A549 (cell line): ENCODE measurements around the gene MAPK8IP3.
"Not testable (repeated sequence)": the region's sequence is repeated elsewhere in the genome, so short reads cannot be mapped to it uniquely, and the experiment has no call there.

Experiments
- CTCF ChIP-seq: fragments of >200 bp; sonication (Bioruptor Twin); formaldehyde crosslinking; IDR thresholded peaks from 3 replicates; pipeline ENCODE4 v1.5.1; 2016
- EHMT2 ChIP-seq: fragments of 200-600 bp; sonication (generic); IDR thresholded peaks from 2 replicates; pipeline ENCODE4 v1.6.1; 2016; ENCODE audit warnings: antibody characterized with exemption, low read depth, mild to moderate bottlenecking, moderate library complexity
- EP300 ChIP-seq, 2 experiments: fragments of >200 bp; sonication (Bioruptor Twin); formaldehyde crosslinking; IDR thresholded peaks; 2 replicates in 1 of 2; 3 replicates in 1 of 2; pipeline ENCODE4 v1.6.1; 2016 to 2017
- GATA3 ChIP-seq: IDR thresholded peaks from 2 replicates; pipeline ENCODE4 v1.6.1; 2012; ENCODE audit warnings: borderline replicate concordance
- MYC ChIP-seq: IDR thresholded peaks from 2 replicates; pipeline ENCODE4 v1.6.1; 2012; ENCODE audit warnings: mild to moderate bottlenecking, inconsistent platforms, low read length, improper control_type of control experiment, borderline replicate concordance
- POLR2A ChIP-seq: IDR thresholded peaks from 2 replicates; pipeline ENCODE4 v1.6.1; 2012; ENCODE audit warnings: mild to moderate bottlenecking, low read length
- RARB ChIP-seq: fragments of 250-450 bp; sonication (Bioruptor Pico); IDR thresholded peaks from 2 replicates; pipeline ENCODE4 v1.8.0; 2021; ENCODE audit warnings: mild to moderate bottlenecking, moderate library complexity
- RFX5 ChIP-seq: fragments of 450-650 bp; IDR thresholded peaks from 2 replicates; pipeline ENCODE4 v1.7.1; 2014; ENCODE audit warnings: antibody characterized with exemption, mild to moderate bottlenecking, moderate library complexity
- USF2 ChIP-seq: fragments of 450-650 bp; IDR thresholded peaks from 2 replicates; pipeline ENCODE4 v1.6.1; 2014; ENCODE audit warnings: antibody characterized with exemption
- ZFP36 ChIP-seq: fragments of 450-650 bp; IDR thresholded peaks from 2 replicates; pipeline ENCODE4 v1.6.1; 2014; ENCODE audit warnings: borderline replicate concordance; ENCODE audit not compliant: partially characterized antibody
- TF ChIP-seq, protein P1 (sequence below): IDR thresholded peaks from 2 replicates; pipeline ENCODE4 v1.6.1; 2012

DNA sequence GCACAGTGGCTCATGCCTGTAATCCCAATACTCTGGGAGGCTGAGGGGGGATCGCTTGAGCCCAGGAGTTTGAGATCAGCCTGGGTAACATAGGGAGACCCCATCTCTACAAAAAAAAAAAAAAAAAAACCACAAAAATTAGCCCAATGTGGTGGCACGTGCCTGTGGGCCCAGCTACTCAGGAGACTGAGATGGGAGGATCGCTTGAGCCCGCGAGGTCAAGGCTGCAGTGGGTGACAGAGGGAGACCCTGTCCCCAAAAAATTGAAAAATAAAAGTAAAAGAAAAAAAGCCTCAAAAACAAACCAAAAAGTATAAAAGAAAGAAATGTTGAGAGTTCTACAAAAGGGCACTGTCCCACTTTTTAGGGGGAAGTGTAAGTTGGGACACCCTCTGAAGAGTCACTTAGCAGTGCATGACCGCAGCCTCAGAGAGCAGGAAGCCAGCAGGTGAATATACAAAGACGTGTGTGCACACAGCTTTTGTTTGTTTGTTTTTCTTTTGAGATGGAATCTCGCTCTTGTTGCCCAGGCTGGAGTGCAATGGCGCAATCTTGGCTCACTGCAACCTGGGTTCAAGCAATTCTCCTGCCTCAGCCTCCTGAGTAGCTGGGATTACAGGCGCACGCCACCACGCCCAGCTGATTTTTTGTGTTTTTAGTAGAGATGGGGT is 13.7 kb downstream of the MAPK8IP3 start:
- TF ChIP-seq EP300 (IDR thresholded peaks at IDR 0.05); CTCF; RARB (CRISPR knock-in tag); ZFP36; POLR2A; RFX5; MYC; EHMT2; USF2: not testable (repeated sequence)
- TF ChIP-seq, protein P1, sequence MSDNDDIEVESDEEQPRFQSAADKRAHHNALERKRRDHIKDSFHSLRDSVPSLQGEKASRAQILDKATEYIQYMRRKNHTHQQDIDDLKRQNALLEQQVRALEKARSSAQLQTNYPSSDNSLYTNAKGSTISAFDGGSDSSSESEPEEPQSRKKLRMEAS, result not testable (repeated sequence)
- peak; percentile 47; the same call in 1 of the 2 replicates for TF ChIP-seq GATA3
